Mononuclear cell (primary cell): Measurements from ENCODE around the gene ALPK1. TPM values are rescaled to one million over a fixed set of nuclear protein-coding genes. Genes with fewer than 3 reads are reported as not detected.
"Not testable (repeated sequence)": the region's sequence is repeated elsewhere in the genome, so short reads cannot be mapped to it uniquely, and the experiment has no call there.

Source experiments
- H3K27me3 ChIP-seq: 2 replicates; pipeline ENCODE4 v1.6.0; 2011; ENCODE audit warnings: low read length, control low read depth; ENCODE audit not compliant: insufficient read depth
- H3K4me1 ChIP-seq: 2 replicates; pipeline ENCODE4 v1.5.1; 2011; ENCODE audit warnings: mild to moderate bottlenecking, low read length, control low read depth; ENCODE audit not compliant: insufficient read depth
- H3K4me3 ChIP-seq: 2 replicates; pipeline ENCODE4 v1.5.1; 2011; ENCODE audit warnings: mild to moderate bottlenecking, low read length, moderate library complexity
- H3K9me3 ChIP-seq: 2 replicates; pipeline ENCODE4 v1.5.1; 2011; ENCODE audit warnings: low read depth, mild to moderate bottlenecking, control low read depth, low read length
- total RNA-seq: library from RNA; depleted of rRNA; stranded (reverse); fragments of >200 nt; gene quantifications from one replicate; pipeline ENCODE4 v1.2.3, GENCODE V29; 2012

The ALPK1 gene
- total RNA-seq, 1 donor = 9.6 TPM

- Histone ChIP-seq H3K9me3 (no peaks in the 10 kb centered on the region), H3K4me3 (no peak overlapping the region), H3K4me1 (no peaks in the 10 kb centered on the region), H3K27me3 (peaks cover 4% of the 10 kb centered on the region)
These were observed 176.8 kb downstream of the ALPK1 start for GRCh38 chr4:112473985-112474384.

GRCh38 chr4:112485930-112486329 lies 188.8 kb downstream of the ALPK1 start:
- Histone ChIP-seq H3K4me3 (no peak overlapping the region), H3K27me3 (peaks cover 8% of the 10 kb centered on the region), H3K9me3 (peaks cover 17% of the 10 kb centered on the region), H3K4me1 (no peaks in the 10 kb centered on the region)

GRCh38 chr4:112490808-112491207 lies 193.6 kb downstream of the ALPK1 start:
- not testable (repeated sequence) for H3K9me3 ChIP-seq, H3K27me3 ChIP-seq, H3K4me1 ChIP-seq, H3K4me3 ChIP-seq

Other genes starting within 250 kb of the ALPK1 start
- 3.4 TPM for gene FAM241A, start 151.9 kb upstream of the ALPK1 start, total RNA-seq
- gene AP1AR, start 65.6 kb upstream of the ALPK1 start, total RNA-seq = 4.5 TPM
- gene TIFA, start 11.5 kb upstream of the ALPK1 start, total RNA-seq = 20.7 TPM
- gene NEUROG2, start 218.8 kb downstream of the ALPK1 start, total RNA-seq = not detected